HG03103 (cell line): ENCODE data around the gene B3GALT4.

Experiments
- ATAC-seq: cut with Tn5 transposase; IDR thresholded peaks from one replicate; pipeline ENCODE4 v1.9.1; 2021; ENCODE audit warnings: low read depth; ENCODE audit not compliant: unreplicated experiment

Gene B3GALT4

GRCh38 chr6:33313709-33314514, 37.0 kb downstream of the B3GALT4 start, which contains the start of gene TAPBP:
TAPBP (minus strand) TSS chr6:33314078; CDS start chr6:33314041, 37 bp downstream.
- ATAC-seq: no peak

GRCh38 chr6:33314515-33314942, 37.6 kb downstream of the B3GALT4 start:
- ATAC-seq: no peak

GRCh38 chr6:33314943-33315792, 38.2 kb downstream of the B3GALT4 start:
- no peak for ATAC-seq

- ATAC-seq: no peak
These were observed 39.1 kb downstream of the B3GALT4 start for GRCh38 chr6:33315793-33316602.

GRCh38 chr6:33316603-33317418, 39.9 kb downstream of the B3GALT4 start:
- no peak for ATAC-seq

- ATAC-seq: no peak
These were observed 40.4 kb downstream of the B3GALT4 start for GRCh38 chr6:33317419-33317668.

GRCh38 chr6:33317669-33318425, 40.9 kb downstream of the B3GALT4 start, which contains the start of gene ZBTB22:
ZBTB22 (minus strand) TSS chr6:33317744; CDS start chr6:33316916, 828 bp downstream.
- ATAC-seq: peak; percentile 40

- no peak for ATAC-seq
These were observed 41.6 kb downstream of the B3GALT4 start for GRCh38 chr6:33318426-33319073.

GRCh38 chr6:33319939-33320314, 43.0 kb downstream of the B3GALT4 start:
- no peak for ATAC-seq

- no peak for ATAC-seq
These were observed 43.6 kb downstream of the B3GALT4 start for GRCh38 chr6:33320315-33321181.

- no peak for ATAC-seq
These were observed 44.3 kb downstream of the B3GALT4 start for GRCh38 chr6:33321227-33321626.

GRCh38 chr6:33323623-33323948, 46.7 kb downstream of the B3GALT4 start:
- no peak for ATAC-seq

- no peak for ATAC-seq
These were observed 47.2 kb downstream of the B3GALT4 start for GRCh38 chr6:33324125-33324524.
